Panc1 (cell line): ENCODE data around the gene TMED9. TPM values are rescaled to one million over a fixed set of nuclear protein-coding genes. Genes with fewer than 3 reads are reported as not detected.

Source experiments
- ATAC-seq: fragments of 200-7000 bp; cut with Tn5 transposase; 2 replicates; pipeline ENCODE4 v1.9.1; 2020; ENCODE audit warnings: mild to moderate bottlenecking, moderate library complexity
- BruUV-seq: library from RNA; stranded (reverse); fragments of 400-500 nt; replicated peaks from 2 replicates; lab custom pipeline; 2021; lab: Mats Ljungman, UMichigan
- CTCF ChIA-PET: fragments of 300-600 bp; sonication (Branson Sonifier 250); formaldehyde crosslinking; loops from one replicate; lab custom pipeline; 2022; ENCODE audit warnings: antibody characterized with exemption; lab: Charles Lee
- POLR2A ChIA-PET: fragments of 300-600 bp; sonication (Branson Sonifier 250); formaldehyde crosslinking; loops from one replicate; lab custom pipeline; 2022; ENCODE audit warnings: antibody characterized with exemption; lab: Charles Lee
- DNase-seq: peaks from one replicate; pipeline ENCODE4 v3.0.0-alpha.2; 2010; ENCODE audit warnings: low read depth, low spot score
- H3K27ac ChIP-seq: 2 replicates; pipeline ENCODE4 v1.5.1; 2011; ENCODE audit warnings: mild to moderate bottlenecking, low read length, inconsistent platforms
- H3K27me3 ChIP-seq: fragments of 200-500 bp; sonication (Bioruptor generic); 2 replicates; pipeline ENCODE4 v1.6.0; 2014; ENCODE audit warnings: low read length, inconsistent platforms; ENCODE audit not compliant: control insufficient read depth, insufficient read depth
- H3K36me3 ChIP-seq: fragments of 200-500 bp; sonication (Bioruptor generic); 2 replicates; pipeline ENCODE4 v1.5.1; 2014; ENCODE audit warnings: inconsistent platforms, mild to moderate bottlenecking, low read length, moderate library complexity; ENCODE audit not compliant: control insufficient read depth, insufficient read depth
- H3K4me1 ChIP-seq: 2 replicates; pipeline ENCODE4 v1.5.1; 2011; ENCODE audit warnings: inconsistent platforms, mild to moderate bottlenecking, low read length, moderate library complexity; ENCODE audit not compliant: control insufficient read depth, insufficient read depth
- H3K4me3 ChIP-seq, 2 experiments: 2 replicates each; pipeline ENCODE4 v1.5.1; 2011 to 2012; ENCODE audit warnings: low read depth in 2 of 2, low read length in 2 of 2, mild to moderate bottlenecking in 2 of 2, inconsistent platforms in 1 of 2, moderate library complexity in 1 of 2
- H3K9me3 ChIP-seq: fragments of 200-500 bp; sonication (Bioruptor generic); 2 replicates; pipeline ENCODE4 v1.5.1; 2014; ENCODE audit warnings: low read depth, mild to moderate bottlenecking, inconsistent platforms, low read length, moderate library complexity; ENCODE audit not compliant: control insufficient read depth, insufficient read depth
- POLR2AphosphoS5 ChIP-seq: IDR thresholded peaks from 2 replicates; pipeline ENCODE4 v1.6.1; 2012; ENCODE audit warnings: mild to moderate bottlenecking, low read depth, low read length, moderate library complexity
- SIN3A ChIP-seq: IDR thresholded peaks from 2 replicates; pipeline ENCODE4 v1.6.1; 2012; ENCODE audit warnings: low read depth, mild to moderate bottlenecking, low read length, moderate library complexity, borderline replicate concordance; ENCODE audit not compliant: insufficient read depth
- TCF7L2 ChIP-seq: IDR thresholded peaks from 2 replicates; pipeline ENCODE4 v1.6.1; 2011; ENCODE audit warnings: mild to moderate bottlenecking, low read depth, low read length, inconsistent platforms
- in situ Hi-C: cut with HindIII; loops from 2 replicates; pipeline ENCODE4 v1.10.0; 2016; ENCODE audit warnings: low sequenced_read_pairs, low pct_unique_long_range_greater_than_20kb
- intact Hi-C: fragments of 100-400 bp; cut with micrococcal nuclease; formaldehyde crosslinking; loops from one replicate; pipeline ENCODE4 v1.10.0; 2022; ENCODE audit not compliant: unreplicated experiment
- total RNA-seq: library from RNA; stranded (reverse); gene quantifications from one replicate; pipeline ENCODE4 v1.2.1, GENCODE V29; 2021; ENCODE audit not compliant: unreplicated experiment
- TF ChIP-seq, protein P1 (sequence below): fragments of 450-650 bp; IDR thresholded peaks from 2 replicates; pipeline ENCODE4 v1.5.1; 2017; ENCODE audit warnings: mild to moderate bottlenecking
- TF ChIP-seq, protein P2 (sequence below), 2 experiments: IDR thresholded peaks; 2 replicates each; pipeline ENCODE4 v1.6.1; 2011 to 2012; ENCODE audit warnings: low read depth in 2 of 2, control low read depth in 1 of 2, low read length in 1 of 2, mild to moderate bottlenecking in 1 of 2, moderate library complexity in 1 of 2; ENCODE audit not compliant: insufficient read depth in 1 of 2

TMED9 gene
- total RNA-seq, 1 experiment from 2014 or later: 293 TPM

DNA sequence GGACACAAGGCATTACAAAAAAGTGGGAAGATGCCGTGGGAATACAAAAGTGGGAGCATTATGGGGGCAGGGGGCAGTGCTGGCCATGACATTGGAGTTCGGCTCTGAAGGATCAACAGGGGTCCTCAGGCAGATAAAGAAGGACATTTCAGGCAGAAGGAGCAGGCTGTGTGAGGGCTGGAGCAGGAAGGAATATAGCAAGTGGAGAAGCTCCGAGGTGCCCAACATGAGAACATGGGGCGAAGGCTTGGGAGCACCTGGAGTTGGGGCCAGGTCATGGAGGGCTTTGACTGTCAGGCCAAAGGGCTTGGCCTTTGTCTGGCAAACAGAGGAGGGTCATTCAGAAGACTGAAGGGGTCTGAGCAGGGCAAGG is 10.4 kb downstream of the TMED9 start:
- ChIA-PET POLR2A (no interaction called here), CTCF (no interaction called here)
- H3K36me3 ChIP-seq: no peaks in the 10 kb centered on the region; the same call in 1 of the 2 replicates
- DNase-seq: no peak
- no peak overlapping the region for H3K4me3 ChIP-seq
- no peak for ATAC-seq
- H3K4me1 ChIP-seq: peaks cover 11% of the 10 kb centered on the region
- no peak for TF ChIP-seq TCF7L2
- no peak for TF ChIP-seq SIN3A
- TF ChIP-seq, protein P1, sequence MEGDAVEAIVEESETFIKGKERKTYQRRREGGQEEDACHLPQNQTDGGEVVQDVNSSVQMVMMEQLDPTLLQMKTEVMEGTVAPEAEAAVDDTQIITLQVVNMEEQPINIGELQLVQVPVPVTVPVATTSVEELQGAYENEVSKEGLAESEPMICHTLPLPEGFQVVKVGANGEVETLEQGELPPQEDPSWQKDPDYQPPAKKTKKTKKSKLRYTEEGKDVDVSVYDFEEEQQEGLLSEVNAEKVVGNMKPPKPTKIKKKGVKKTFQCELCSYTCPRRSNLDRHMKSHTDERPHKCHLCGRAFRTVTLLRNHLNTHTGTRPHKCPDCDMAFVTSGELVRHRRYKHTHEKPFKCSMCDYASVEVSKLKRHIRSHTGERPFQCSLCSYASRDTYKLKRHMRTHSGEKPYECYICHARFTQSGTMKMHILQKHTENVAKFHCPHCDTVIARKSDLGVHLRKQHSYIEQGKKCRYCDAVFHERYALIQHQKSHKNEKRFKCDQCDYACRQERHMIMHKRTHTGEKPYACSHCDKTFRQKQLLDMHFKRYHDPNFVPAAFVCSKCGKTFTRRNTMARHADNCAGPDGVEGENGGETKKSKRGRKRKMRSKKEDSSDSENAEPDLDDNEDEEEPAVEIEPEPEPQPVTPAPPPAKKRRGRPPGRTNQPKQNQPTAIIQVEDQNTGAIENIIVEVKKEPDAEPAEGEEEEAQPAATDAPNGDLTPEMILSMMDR: no peak
- TF ChIP-seq, protein P2, sequence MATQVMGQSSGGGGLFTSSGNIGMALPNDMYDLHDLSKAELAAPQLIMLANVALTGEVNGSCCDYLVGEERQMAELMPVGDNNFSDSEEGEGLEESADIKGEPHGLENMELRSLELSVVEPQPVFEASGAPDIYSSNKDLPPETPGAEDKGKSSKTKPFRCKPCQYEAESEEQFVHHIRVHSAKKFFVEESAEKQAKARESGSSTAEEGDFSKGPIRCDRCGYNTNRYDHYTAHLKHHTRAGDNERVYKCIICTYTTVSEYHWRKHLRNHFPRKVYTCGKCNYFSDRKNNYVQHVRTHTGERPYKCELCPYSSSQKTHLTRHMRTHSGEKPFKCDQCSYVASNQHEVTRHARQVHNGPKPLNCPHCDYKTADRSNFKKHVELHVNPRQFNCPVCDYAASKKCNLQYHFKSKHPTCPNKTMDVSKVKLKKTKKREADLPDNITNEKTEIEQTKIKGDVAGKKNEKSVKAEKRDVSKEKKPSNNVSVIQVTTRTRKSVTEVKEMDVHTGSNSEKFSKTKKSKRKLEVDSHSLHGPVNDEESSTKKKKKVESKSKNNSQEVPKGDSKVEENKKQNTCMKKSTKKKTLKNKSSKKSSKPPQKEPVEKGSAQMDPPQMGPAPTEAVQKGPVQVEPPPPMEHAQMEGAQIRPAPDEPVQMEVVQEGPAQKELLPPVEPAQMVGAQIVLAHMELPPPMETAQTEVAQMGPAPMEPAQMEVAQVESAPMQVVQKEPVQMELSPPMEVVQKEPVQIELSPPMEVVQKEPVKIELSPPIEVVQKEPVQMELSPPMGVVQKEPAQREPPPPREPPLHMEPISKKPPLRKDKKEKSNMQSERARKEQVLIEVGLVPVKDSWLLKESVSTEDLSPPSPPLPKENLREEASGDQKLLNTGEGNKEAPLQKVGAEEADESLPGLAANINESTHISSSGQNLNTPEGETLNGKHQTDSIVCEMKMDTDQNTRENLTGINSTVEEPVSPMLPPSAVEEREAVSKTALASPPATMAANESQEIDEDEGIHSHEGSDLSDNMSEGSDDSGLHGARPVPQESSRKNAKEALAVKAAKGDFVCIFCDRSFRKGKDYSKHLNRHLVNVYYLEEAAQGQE (IDR thresholded peaks at IDR 0.05; ENCODE audit: insufficient read depth in 1 of 2, low read depth in 2 of 2, low read length in 1 of 2): no peak
- TF ChIP-seq POLR2AphosphoS5: no peak
- BruUV-seq: no TSS peak
- H3K27ac ChIP-seq: no peak overlapping the region
- H3K9me3 ChIP-seq: no peaks in the 10 kb centered on the region
- H3K27me3 ChIP-seq: no peaks in the 10 kb centered on the region
- intact Hi-C loops: no loop called here
- in situ Hi-C loops: no loop called here

DNA sequence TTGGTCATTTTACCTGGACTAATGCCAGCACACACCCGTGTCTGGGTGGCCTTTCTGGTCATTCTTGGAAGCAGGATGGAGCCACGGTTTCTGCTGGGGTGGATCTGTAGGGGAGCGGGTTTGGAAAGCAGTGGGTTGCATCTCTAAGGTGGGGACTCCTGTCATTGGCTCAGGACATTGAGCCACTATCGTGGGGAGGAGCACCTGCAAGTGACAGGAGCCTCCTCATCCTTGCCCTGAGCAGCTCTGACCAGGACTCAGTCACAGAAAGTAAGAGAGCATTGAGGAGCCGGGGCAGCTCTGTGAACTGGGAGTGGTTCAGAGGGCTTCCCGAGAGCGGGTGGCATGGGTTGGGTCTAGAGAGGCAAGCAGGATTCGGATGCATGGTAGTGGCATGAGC is 11.6 kb downstream of the TMED9 start:
- Histone ChIP-seq H3K9me3 (no peaks in the 10 kb centered on the region), H3K4me3 (no peak overlapping the region), H3K4me1 (peaks cover 8% of the 10 kb centered on the region), H3K27me3 (no peaks in the 10 kb centered on the region), H3K27ac (no peak overlapping the region), H3K36me3 (no peaks in the 10 kb centered on the region; the same call in 1 of the 2 replicates)
- BruUV-seq: no TSS peak
- POLR2A ChIA-PET: no interaction called here
- CTCF ChIA-PET: no interaction called here
- no peak for DNase-seq
- intact Hi-C loops: no loop called here
- TF ChIP-seq SIN3A (no peak), POLR2AphosphoS5 (no peak), TCF7L2 (no peak)
- TF ChIP-seq, protein P1: no peak
- TF ChIP-seq, protein P2 (IDR thresholded peaks at IDR 0.05; ENCODE audit: insufficient read depth in 1 of 2, low read depth in 2 of 2, low read length in 1 of 2): no peak
- in situ Hi-C loops: no loop called here
- ATAC-seq: no peak
